Measurements from ENCODE around the gene FAM185A.
"Not testable (repeated sequence)": the region's sequence is repeated elsewhere in the genome, so short reads cannot be mapped to it uniquely, and the experiment has no call there.

Gene FAM185A

GRCh38 chr7:102833343-102833742 is 84.5 kb downstream of the FAM185A start:
- no peak for DNase-seq

- DNase-seq: no peak
These were observed 85.7 kb downstream of the FAM185A start for GRCh38 chr7:102834466-102834865.

DNA sequence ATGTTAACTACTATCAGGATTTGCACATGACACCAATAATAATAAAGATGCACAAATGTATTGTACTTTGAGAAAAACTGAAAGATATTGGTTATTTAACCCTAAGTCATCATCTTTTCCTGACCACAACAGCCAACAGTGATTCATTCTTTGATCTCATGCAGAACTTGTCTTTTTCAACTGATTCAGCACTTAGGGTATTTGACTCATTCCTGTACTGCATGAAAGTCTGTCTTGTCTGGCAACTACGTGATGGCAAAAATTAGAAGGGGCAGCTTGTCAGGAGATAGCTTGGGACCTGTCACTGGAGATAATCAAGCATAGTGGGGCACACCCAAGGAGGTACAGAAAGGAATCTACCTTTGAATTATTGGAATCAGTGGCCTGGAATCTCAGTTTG is 86.2 kb downstream of the FAM185A start:
- peak; percentile 44 for DNase-seq

GRCh38 chr7:102836191-102836919 is 87.6 kb downstream of the FAM185A start:
- DNase-seq: peak; percentile 96

DNA sequence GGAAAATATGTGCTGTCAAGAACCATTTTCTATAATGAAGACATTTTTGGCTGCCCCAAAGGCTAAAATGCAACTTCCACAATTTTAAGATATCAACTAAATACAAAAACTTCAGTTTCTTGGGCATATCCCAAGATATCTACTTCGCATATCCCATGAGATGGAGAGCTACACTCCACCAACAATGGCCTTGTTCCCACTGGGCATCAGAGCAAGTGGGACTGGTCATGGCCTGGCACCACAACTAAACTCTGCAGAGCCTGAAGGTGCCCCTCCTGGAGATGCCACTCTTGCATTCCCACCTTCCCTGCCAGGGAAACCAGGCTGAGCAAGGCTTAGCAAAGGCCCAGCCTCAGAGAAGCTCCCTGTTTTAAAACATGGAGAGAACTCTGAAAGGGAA is 88.2 kb downstream of the FAM185A start:
- no peak for DNase-seq

DNA sequence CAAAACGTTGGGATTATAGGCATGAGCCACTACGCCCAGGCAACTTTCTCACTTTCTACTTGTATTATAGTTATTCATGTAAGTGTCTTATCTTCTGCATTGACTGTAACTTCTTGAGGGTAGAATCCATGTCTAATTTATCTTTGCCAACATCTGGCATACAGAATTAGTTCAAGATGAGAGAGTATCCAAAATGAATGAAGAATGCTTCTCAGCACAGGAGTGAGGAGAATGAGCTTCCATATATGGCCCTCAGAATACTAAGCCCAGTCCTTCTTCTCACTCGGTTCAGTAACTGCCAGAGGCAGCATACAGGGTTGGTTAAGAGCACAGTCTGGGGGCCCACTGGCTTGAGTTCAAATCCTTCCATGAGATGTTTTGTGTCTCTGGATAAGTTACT is 89.0 kb downstream of the FAM185A start:
- no peak for DNase-seq

DNA sequence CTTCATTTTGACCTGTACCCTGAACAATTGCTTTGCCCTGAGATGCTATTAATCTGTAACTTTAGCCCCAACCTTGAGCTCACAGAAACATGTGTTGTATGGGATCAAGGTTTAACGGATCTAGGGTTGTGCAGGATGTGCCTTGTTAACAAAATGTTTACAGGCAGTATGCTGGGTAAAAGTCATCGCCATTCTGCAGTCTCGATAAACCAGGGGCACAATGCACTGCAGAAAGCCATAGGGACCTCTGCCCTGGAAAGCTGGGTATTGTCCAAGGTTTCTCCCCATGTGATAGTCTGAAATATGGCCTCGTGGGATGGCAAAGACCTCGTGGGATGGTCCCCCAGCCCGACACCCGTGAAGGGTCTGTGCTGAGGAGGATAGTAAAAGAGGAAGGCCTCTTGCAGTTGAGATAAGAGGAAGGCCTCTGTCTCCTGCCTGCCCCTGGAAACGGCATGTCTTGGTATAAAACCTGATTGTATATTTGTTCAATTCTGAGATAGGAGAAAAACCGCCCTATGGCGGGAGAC is 89.8 kb downstream of the FAM185A start:
- DNase-seq: not testable (repeated sequence)

DNA sequence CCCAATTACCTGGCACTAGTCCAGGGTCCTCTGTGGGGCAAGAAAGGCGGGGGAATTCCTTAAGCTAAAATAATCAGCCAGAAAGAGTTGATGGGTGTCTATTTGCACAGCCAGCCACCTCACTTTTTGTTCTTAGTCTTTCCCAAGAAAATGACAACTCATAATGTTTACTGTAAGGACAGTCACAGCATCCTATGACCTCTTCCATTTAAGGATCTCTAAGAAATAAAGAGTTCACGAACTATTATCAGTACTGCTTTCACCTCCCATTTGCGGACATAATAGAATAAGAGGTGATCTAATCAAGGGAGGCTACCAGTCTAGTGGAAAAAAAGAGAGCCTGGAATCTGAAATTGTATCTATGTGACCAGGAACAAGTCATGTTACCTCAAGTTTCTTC is 91.6 kb downstream of the FAM185A start:
- no peak for DNase-seq

DNA sequence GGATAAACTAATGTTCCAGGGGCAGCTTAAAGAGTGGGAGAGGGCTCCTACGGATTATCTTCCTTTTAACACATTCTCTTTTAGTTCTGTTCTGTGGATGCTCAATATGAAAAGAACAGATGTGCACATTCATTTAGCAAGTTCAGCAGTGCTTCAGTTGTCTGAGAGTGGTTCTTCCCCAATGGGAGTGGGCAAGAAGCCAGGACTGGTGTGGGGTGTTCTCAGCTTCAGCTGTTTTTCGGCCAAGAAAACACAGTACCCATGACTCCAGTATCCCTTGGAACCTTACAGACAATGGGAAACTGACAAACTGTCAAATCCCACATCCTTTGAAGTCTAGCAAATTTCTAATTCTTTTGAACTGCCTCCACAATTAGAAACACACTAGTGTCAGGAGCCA is 92.5 kb downstream of the FAM185A start:
- peak; percentile 45 for DNase-seq

GRCh38 chr7:102842284-102842683 is 93.5 kb downstream of the FAM185A start:
- no peak for DNase-seq

DNA sequence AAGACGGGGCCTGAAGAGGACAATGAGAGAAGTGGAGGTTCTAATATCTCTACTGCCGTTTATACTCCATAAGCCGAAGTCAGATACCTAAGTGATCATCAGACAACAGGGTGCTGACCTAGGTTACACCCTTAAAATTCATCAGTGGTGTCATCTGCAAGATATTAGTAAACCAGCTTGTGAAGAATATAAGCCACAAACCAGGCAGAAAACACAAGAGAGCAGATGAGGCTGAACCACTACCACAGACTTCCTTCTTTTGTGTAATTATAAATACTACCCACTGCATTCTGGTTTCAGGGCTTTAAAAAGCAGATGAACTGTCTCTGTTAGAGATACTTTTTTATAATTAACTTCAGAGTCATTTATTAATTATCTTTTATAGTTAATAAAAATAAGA is 95.1 kb downstream of the FAM185A start:
- no peak for DNase-seq

DNA sequence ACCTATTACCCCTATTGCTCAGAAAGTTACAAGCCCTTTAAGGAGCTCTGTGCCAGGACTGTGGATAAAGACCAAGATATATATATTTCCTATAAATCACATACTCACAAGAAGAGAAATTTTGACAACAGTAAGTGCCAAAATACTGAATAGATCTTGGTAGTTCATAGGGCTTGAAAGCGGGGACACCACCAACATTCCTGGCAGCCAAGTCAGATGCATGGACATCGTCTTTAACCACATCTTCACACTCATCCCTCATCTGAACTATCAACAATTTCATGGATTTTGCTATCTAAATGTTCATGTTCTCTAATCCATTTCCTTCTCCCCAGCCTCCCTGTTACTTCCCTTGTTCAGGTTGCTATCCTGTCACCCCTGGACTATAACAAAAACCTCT is 96.5 kb downstream of the FAM185A start:
- DNase-seq: no peak

DNA sequence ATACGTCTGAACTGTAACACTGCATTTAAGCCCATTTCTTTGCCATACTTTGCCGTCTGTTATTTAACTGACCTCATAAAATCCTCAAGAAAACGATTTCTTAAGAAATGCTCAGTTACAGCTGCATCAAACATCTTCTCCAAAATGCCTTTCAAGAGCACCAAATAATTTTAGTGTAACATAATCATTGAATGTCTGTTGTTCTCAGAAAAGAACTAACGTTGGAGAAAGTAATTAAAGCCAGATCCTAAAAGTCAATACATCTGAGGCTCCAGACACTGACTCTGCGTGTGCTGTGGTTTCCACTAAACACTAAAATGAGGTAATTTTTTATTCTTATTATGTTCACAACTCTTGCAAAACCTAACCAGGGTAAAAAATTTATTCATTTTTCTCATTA is 100.3 kb downstream of the FAM185A start:
- DNase-seq: peak; percentile 38

DNA sequence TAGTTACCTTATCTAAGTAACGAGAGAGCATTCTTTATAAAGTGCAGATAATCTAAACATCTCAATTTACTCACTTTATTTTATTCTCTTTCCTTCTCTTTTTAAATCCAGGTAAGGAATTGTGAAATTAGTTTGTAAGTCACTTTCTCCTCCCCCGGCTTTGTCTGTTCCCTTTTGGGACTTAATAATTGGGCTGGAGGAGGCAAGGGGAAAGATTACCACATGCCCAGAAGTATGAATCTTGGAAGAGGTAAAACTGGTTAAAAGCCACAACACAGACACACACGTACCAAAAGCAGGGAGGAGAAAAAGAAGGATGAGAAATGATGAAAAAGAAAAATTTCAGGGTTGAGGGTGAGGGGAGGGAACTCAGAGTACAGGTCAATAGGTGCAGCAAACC is 100.7 kb downstream of the FAM185A start:
- no peak for DNase-seq

GRCh38 chr7:102856036-102856435 is 107.2 kb downstream of the FAM185A start:
- DNase-seq: no peak

All from eye (tissue), 1 donor.